HG02840 (cell line): ENCODE data around the gene MBD3L5.
"Not testable (repeated sequence)": the region's sequence is repeated elsewhere in the genome, so short reads cannot be mapped to it uniquely, and the experiment has no call there.

Experiments used
- ATAC-seq: cut with Tn5 transposase; IDR thresholded peaks from one replicate; pipeline ENCODE4 v1.9.1; 2021; ENCODE audit warnings: mild to moderate bottlenecking, moderate library complexity, moderate number of reproducible peaks; ENCODE audit not compliant: unreplicated experiment, low FRiP score

MBD3L5 gene

DNA sequence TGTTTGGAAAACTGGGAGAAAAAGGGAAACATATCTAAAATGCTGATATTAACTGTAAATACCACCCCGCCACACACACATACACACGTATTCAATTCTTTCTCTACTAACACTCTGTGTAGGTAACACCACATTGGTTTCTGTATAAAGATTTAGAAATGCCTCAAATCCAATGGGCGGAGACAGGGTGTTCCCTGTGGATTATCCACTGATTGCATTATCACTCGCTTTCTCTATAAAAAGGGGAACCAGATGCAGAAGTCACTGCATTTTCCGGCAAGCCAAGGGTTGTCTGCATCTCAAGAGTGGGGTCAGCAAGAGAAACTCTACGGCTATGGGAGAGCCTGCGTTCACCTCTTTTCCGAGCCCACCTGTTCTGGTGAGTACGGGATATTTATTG lies at the start of gene MBD3L5:
TSS of gene MBD3L5 (plus strand) at position 301 of the 400 bp plus-strand sequence. CDS start at position 335, 34 bp downstream.
- not testable (repeated sequence) for ATAC-seq

DNA sequence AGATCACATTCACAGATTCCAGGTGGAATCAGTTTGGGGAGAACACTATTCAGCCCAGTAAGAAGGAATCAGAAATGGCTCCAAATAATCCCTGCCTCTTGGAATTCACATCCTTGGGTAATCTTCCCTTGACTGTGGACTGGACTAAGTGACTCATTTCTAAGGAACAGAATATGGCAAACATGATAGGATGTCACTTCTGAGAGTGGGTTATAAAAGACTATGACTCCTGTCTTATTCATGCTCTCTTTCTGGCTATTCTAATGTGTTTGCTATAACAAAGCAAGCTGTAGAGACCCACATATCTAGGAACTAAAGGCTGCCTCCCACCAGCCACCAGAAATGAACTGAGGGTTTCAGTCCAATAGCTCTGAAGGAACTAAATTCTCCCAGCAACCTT lies 46.9 kb upstream of the MBD3L5 start:
- no peak for ATAC-seq

DNA sequence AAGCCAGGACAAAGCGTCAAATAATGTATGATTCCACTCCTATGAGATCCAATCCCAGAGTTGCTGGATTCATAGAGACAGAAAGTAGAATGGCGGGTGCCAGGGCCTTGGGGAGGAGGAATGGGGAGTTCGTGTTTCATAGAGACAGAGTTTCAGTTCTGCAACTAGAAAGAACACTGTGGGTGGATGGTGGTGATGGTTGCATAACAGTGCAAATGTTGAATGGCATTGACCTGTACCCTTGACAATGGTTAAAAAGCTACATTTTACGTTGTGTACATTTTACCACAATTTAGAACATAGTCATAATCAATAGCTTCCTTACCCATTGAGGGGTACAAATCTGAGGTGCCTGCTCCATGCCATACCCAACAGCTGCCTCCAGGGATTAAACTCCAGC lies 42.5 kb upstream of the MBD3L5 start:
- ATAC-seq = no peak

DNA sequence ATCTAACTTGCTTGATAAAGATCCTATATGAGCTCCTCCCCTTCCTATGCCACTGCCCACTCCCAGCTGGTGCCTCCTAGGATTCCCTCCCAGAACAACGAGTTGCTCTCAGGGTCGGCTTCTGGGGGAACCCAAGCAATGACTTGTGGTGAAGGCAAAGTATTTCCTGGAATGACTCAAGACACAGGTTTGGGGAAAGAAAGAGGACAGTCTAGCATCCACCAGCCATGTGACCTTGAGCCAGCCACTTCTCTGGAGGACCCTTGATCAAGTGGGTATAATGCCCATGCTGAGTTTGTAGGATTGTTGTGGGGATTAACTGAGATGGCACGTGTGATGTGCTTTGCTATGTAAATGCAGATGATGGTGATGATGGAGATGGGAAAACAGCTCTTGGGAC lies 42.1 kb upstream of the MBD3L5 start:
- no peak for ATAC-seq

DNA sequence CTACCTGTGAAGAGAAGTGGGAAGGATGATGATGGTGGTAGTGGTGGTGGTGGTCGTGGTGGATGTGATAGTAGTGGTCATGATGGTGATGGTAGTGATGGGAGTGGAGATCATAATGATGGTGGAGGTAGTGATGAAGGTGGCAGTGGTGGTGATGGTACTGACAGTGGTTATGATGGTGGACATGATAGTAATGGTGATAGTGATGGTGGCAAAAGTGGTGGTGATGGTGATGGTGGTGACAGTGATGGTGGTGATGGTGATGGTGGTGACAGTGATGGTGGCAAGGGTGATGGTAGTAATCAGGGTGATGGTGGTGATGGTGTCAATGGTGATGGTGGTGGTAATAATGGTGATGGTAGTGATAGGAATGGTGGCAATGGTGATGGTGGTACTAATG lies 35.3 kb upstream of the MBD3L5 start:
- ATAC-seq = no peak

DNA sequence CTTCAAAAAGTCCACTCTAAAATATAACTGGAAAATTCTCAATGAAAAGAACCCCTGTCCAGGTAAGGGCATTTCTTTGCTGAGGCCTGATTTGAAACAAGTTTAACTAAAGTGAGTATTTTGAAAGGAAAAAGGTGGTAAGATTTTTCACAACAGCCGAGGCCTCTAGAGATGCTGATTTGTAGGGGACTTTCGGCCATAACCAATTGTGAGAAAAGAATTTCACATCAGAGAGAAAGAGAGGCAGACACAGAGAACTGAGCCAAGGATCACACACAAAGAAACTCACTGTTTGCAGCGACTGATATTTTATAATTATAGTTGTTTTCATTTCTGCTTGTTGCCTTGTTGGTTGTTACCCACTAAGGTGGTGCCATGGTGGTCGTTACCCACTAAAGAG lies 33.6 kb upstream of the MBD3L5 start:
- ATAC-seq = no peak

DNA sequence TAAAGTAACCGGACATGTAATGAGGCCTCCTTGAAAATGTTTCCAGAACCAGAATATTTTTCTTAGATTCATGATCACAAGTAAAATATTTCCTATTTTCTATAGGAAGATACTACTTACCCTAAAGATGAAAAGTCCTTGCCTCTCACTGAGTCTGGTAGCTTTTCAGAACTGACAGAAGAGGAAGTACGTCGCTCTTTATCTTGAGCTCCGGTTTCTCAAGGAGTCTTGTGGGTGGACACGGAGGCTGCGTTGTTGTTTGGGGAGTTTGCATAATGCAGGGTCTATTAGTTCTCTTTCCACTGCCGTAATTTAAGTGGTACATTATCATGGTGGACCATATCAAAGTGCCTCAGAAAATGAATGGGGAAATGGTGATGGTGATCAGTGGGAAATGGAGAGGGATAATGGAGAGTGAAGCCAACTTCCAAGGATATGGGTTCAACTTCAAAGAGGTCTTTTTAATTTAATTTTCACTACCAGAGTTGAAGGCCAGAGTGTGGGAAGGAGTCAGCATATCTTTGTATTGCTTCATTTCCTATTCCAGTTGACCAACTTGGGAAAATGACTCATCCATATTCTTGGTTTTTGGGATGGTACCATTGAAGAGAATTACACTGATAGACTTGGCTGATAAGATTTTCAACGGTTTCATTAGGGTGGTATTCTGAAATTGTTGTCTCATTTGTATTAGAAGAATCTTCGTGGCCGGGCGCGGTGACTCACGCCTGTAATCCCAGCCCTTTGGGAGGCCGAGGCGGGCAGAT lies 32.5 kb upstream of the MBD3L5 start:
- no peak for ATAC-seq

DNA sequence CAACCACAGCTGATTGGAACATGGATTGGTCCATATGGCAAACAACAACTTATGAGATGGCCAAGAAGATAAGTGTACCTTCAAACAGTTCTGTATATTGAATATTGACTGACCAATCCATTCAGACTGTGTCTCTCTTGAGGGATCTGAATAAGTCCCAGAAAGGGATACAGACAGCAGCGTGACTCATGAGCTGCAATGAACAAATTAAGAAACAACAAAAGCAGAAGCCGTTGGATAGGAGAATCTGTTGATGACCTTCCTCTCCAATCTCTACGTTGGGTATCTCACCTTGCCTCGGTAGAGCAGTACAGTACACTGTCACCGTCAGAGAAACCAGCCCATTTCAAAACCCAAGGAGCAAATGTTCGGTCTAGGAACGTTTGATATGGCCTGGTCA lies 30.4 kb upstream of the MBD3L5 start:
- no peak for ATAC-seq

DNA sequence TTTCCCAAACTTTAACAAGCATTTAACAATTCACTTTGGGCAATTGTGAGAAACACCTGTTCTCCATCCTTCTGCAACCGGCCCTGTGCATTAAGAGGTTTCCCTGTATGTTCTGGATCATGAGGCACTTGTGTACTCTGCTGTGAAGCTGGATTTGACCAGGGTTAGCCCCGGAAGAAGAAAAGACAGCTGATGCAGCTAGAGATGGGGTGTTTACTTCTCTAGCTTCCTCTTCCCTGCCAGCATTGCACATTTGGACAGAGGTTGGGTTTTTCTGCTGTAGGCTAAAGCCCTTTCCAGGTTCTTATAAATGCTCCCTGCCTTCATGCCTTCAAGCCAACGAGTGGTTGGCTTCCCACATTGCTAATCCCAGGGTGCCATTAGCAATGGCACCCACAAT lies 30.0 kb upstream of the MBD3L5 start:
- no peak for ATAC-seq

DNA sequence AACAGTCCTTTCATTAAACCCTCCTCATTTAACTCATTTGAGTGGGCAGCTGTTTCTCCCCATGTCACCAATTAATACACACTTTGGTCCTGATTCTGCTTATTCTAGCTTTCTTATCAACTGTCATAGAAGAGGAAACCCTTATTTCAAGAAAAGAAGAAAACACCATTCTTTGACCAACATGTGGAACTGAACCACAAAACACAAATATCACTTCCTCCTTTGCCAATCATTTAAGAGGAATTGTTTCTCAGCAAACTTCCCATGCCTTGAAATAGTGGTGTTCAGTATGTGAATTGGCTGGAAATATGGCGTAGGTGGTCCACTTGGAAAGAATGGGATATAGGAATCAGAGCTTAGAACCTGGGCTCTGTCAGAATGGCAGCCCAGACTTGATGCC lies 29.6 kb upstream of the MBD3L5 start:
- no peak for ATAC-seq

DNA sequence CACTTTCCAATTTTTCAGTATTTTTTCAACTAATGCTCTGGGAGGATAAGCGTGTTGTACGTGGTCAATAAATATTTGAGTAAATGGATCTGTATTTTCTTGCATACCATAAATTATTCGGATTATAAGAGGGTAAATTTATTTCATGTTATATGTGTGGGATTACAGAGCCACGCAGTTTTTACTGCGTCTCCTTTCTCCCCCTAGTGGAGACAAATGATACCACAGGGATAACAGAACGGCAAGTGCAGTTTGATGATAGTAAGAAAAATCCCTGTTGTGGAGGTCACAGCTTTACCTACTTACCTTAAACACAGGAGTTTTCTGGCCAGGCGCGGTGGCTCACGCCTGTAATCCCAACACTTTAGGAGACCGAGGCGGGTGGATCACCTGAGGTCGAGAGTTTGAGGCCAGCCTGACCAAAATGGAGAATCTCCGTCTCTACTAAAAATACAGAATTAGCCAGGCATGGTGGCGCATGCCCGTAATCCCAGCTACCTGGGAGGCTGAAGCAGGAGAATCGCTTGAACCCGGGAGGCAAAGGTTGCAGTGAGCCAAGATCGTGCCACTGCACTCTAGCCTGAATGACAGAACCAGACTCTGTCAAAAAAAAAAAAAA lies 26.0 kb upstream of the MBD3L5 start:
- ATAC-seq = no peak

DNA sequence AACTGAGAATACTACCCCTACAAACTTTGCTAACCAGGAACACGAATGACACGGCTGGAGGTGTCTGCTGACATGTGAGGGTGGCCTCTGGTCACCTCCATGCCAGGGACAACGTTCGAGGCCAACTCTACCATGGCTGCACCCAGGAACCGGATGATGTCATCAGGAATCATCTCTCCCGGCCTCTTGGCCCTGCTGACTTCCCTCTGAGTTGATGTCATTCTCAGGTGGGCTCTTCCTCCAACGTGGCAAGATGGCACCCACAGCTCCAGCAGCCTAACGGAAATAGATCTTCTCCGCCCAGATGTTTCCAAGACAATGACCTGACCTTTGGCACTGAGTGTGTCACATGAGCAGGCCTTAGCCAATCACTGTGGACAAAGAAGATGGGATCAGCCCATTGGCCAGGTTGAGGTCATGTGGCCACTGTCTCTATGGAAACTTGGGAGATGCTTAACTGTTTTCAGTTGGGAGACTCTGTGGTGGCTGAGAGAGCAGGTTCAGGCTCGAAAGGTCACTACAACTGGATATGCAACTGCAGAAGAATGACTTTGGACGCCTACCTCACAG lies 24.2 kb upstream of the MBD3L5 start:
- ATAC-seq = no peak

DNA sequence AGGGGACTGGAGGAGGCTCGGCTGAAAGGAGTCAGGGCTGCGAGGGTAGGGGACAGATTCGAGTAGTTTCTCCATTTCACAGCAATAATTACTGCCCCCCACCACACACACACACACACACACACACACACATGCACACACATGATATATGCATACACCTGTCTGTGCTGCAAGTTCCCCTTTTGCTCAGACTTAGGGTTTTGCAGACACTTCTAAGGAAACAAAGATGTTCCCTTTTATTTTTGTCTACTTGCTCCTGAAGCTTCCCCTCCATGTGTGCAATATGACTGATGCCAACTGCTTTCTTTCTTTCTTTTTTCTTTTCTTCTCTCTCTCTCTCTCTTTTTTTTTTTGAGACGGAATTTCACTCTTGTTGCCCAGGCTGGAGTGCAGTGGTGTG lies 22.5 kb upstream of the MBD3L5 start:
- ATAC-seq = no peak

DNA sequence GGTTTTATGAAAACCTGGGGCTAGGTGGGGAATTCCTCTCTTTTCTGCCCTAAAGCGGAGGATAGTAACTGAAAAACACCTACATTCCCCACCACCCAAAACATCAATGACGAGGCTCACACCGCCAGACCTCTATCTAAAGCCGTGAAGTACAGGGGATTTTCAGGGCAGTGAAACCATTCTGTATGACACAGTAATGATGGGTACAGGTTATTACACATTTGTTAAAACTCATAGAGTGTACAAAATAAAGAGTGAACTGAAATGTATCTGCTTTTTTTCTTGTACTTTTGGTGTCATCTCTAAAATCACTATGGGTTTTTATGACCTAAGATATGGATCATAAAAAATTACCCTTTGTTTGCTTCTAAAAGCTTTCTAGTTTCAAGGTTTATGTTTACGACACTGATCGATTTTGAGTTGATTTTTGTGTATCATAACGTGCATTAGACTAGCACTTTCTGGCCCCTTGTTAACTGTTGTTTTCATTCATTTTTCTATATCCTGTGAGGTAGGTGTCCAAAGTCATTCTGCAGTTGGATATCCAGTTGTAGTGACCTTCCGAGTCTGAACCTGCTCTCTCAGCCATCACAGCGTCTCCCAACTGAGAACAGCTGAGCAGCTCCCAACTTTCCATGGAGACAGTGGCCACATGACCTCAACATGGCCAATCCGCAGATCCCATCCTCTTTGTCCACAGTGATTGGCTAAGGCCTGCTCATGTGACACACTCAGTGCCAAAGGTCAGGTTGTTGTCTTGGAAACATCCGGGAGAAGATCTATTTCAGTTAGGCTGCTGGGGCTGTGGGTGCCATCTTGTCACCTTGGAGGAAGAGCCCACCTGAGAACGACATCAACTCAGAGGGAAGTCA lies 19.4 kb upstream of the MBD3L5 start:
- ATAC-seq = no peak

DNA sequence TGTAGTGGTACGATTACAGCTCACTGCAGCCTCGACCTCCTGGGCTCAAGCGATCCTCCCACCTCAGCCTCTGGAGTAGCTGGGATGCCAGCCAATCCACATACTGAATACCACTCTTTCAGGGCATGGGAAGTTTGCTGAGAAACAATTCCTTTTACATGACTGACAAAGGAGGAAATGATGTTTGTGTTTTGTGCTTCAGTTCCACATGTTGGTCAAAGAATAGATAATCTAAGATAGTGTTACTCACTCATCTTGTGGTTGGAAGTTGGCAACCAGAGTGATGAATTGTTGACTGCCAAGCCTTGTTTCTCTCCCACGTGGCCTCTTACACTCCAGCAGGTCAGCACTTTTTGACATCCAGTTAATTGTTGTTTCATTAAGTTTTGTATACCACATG lies 16.7 kb upstream of the MBD3L5 start:
- ATAC-seq = no peak

DNA sequence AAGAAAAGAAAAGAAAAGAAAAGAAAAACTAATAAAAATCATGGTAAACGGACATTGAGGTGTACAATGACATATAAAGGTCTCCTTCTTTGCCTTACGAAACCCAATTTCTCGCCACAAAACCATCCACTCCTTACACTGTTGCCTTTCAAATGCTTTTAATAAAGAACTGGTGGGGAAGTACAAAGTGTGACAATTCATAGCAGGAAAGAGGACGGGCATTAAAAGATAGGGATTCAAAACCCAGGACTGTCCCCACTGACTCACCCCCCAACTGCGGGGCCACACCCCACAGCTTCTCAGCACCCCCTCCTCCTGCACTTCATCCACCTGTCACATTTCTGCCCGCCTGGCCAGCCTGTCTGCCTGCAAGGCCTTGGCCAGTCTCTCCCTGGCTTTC lies 11.6 kb upstream of the MBD3L5 start:
- ATAC-seq = no peak

DNA sequence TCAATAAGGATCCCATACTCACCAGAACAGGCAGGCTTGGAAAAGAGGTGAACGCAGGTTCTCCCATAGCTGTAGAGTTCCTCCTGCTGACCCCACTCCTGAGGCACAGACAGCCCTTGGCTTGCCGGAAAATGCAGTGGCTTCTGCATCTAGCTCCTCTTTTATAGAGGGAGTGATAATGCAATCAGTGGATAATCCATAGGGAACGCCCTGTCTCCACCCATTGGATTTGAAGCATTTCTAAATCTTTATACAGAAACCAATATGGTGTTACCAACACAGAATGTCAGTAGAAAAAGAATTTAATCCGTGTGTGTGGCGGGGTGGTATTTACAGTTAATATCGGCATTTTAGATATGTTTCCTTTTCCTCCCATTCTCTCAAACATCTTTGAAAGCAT lies 9.0 kb upstream of the MBD3L5 start, which contains the start of gene MBD3L2B:
TSS of gene MBD3L2B (minus strand) at position 101 of the 400 bp plus-strand sequence. CDS start at position 67, 34 bp downstream.
- ATAC-seq = not testable (repeated sequence)

DNA sequence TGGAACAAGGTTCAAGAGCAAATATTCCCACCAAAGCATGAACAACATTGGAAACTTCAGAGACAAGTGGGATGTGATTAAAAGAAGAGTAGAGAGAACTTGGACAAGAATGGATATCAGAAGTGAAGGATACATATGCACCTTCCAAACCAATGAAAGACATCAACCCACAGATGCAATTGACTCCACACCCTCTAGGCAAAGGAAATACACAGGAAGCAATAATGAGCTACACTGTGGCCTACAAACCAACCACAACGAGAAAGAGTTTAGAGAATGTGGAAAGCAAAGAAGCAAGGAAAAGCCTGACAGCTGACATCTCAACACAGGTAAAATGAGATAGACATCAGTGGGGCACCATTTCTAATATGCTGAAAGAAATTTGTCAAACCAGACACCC lies 1.6 kb upstream of the MBD3L5 start:
- ATAC-seq = not testable (repeated sequence)

DNA sequence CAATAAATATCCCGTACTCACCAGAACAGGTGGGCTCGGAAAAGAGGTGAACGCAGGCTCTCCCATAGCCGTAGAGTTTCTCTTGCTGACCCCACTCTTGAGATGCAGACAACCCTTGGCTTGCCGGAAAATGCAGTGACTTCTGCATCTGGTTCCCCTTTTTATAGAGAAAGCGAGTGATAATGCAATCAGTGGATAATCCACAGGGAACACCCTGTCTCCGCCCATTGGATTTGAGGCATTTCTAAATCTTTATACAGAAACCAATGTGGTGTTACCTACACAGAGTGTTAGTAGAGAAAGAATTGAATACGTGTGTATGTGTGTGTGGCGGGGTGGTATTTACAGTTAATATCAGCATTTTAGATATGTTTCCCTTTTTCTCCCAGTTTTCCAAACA lies 9.7 kb downstream of the MBD3L5 start, which contains the start of gene MBD3L4:
TSS of gene MBD3L4 (minus strand) at position 101 of the 400 bp plus-strand sequence. CDS start at position 66, 35 bp downstream.
- ATAC-seq = not testable (repeated sequence)

DNA sequence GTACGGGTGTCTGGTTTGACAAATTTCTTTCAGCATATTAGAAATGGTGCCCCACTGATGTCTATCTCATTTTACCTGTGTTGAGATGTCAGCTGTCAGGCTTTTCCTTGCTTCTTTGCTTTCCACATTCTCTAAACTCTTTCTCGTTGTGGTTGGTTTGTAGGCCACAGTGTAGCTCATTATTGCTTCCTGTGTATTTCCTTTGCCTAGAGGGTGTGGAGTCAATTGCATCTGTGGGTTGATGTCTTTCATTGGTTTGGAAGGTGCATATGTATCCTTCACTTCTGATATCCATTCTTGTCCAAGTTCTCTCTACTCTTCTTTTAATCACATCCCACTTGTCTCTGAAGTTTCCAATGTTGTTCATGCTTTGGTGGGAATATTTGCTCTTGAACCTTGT lies 11.2 kb downstream of the MBD3L5 start:
- ATAC-seq = not testable (repeated sequence)

DNA sequence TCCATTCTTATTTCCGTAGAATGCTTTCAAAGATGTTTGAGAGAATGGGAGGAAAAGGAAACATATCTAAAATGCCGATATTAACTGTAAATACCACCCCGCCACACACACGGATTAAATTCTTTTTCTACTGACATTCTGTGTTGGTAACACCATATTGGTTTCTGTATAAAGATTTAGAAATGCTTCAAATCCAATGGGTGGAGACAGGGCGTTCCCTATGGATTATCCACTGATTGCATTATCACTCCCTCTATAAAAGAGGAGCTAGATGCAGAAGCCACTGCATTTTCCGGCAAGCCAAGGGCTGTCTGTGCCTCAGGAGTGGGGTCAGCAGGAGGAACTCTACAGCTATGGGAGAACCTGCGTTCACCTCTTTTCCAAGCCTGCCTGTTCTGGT lies 18.6 kb downstream of the MBD3L5 start, which contains the start of gene MBD3L2:
TSS of gene MBD3L2 (plus strand) at position 301 of the 400 bp plus-strand sequence. CDS start at position 354, 53 bp downstream.
- ATAC-seq = not testable (repeated sequence)
